LNCAP (cell line): ENCODE data around the gene OR10H4.

Source experiments
- TF ChIP-seq, protein P1 (sequence below): fragments of 450-650 bp; IDR thresholded peaks from 2 replicates; pipeline ENCODE4 v1.5.1; 2017; ENCODE audit warnings: mild to moderate bottlenecking

OR10H4 gene

DNA sequence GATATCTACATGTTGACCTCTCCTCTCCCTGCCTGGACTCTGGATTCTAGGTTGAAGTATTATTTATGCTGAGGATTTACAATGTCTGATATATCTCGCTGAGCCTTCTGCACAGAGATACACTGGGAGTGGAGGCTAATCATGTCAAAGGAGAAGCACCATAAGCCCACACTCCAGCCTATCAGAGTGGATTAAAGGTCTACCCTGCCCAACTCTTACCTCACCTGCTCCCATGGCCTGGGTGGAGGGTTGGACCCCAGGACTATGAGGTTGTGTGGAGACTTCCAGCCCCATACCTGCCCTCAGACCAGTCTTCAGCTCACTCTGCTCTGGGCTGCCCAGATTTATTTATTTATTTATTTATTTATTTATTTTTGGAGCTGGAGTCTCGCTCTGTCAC is 15.4 kb downstream of the OR10H4 start:
- TF ChIP-seq, protein P1, sequence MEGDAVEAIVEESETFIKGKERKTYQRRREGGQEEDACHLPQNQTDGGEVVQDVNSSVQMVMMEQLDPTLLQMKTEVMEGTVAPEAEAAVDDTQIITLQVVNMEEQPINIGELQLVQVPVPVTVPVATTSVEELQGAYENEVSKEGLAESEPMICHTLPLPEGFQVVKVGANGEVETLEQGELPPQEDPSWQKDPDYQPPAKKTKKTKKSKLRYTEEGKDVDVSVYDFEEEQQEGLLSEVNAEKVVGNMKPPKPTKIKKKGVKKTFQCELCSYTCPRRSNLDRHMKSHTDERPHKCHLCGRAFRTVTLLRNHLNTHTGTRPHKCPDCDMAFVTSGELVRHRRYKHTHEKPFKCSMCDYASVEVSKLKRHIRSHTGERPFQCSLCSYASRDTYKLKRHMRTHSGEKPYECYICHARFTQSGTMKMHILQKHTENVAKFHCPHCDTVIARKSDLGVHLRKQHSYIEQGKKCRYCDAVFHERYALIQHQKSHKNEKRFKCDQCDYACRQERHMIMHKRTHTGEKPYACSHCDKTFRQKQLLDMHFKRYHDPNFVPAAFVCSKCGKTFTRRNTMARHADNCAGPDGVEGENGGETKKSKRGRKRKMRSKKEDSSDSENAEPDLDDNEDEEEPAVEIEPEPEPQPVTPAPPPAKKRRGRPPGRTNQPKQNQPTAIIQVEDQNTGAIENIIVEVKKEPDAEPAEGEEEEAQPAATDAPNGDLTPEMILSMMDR, result no peak

- TF ChIP-seq, protein P1, result peak; percentile 31; the same call in 1 of the 2 replicates
These were observed 22.5 kb downstream of the OR10H4 start for GRCh38 chr19:15971224-15971780.

DNA sequence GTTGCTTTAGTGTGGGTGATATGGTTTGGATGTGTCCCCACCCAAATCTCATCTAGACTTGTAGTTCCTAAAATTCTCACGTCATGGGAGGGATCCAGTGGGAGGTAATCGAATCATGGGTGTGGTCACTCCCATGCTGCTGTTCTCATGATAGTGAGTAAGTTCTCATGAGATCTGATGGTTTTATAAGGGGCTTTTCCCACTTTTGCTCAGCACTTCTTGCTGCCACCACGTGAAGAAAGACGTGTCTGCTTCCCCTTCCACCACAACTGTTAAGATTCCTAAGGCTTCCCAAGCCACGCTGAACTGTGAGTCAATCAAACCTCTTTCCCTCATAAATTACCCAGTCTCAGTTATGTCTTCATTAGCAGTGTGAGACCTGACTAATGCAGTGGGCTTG is 26.0 kb downstream of the OR10H4 start:
- TF ChIP-seq, protein P1, result no peak

DNA sequence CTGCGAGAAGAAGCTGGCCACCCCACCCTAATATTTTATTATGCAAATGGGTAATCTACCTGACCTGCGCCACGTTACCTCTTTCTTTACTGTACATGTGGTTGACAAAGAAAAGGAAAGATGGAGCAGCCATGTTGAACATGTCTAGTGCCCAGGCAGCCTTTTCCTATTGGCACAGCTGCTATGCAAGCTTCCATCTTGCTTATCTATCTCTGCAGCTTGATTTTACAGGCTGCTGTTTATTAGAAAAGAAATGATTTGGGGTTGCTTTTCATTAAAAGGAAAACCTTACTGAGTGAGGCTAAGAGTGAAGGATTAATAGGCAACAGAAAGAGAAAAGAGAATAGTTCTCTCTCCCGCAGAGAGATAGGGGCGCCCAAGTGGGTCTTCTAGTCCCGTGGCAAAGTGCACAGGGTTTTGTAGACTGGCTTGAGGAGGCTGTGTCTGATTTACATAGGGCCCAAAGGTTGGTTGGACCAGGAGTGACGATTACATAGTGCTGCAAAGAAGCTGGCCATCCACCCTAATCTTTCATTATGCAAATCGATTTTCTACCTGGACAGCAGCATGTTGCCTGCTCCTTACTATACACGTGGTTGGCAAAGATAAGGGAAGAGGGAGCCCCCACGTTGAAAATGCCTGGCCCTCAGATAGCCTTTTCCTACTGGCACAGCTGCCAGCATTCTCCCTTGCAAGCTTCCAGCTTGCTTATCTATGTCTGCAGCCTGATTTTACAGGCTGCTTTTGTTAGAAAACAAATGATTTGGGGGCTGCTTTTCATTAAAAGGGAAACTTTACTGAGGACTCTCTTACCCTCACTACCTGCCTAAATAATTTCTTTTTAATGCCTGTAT is 28.3 kb downstream of the OR10H4 start:
- TF ChIP-seq, protein P1, result no peak

GRCh38 chr19:15977690-15978089 is 28.9 kb downstream of the OR10H4 start:
- TF ChIP-seq, protein P1, result no peak

DNA sequence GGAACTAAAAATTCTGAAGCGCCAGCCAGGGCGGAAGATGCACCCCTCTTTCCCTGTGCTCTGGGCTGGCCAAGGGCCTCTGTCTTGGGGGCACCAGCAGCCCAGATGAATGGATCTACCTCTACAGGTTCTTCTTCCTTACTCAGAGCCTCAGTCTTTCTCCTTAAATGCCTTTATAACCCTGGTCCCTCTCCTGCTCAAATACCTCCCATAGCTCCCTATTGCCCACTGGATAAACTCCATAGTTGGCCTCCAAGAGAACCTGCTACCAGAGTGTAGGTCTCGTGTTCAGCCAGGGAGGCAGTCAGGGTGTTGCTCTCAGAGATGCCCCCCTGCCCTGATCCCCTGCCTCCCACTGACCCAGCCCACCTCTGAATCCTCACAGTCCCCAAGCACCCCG is 30.5 kb downstream of the OR10H4 start:
- TF ChIP-seq, protein P1, result no peak

GRCh38 chr19:15986701-15987100 is 37.9 kb downstream of the OR10H4 start:
- TF ChIP-seq, protein P1, result no peak
